Stimulated activated CD8-positive, alpha-beta memory T cell treated with anti-CD3 and anti-CD28 coated beads, Interleukin-12 subunit alpha, Interleukin-12 subunit beta, amount 100 ng/mL, for 24 hours (primary cell): Measurements from ENCODE around the gene KLF2.
"Not testable (repeated sequence)": the region's sequence is repeated elsewhere in the genome, so short reads cannot be mapped to it uniquely, and the experiment has no call there.

Experiments
- DNase-seq: peaks from one replicate; pipeline ENCODE4 v3.0.0-alpha.2; 2020; ENCODE audit errors: extremely low read depth

The KLF2 gene

DNA sequence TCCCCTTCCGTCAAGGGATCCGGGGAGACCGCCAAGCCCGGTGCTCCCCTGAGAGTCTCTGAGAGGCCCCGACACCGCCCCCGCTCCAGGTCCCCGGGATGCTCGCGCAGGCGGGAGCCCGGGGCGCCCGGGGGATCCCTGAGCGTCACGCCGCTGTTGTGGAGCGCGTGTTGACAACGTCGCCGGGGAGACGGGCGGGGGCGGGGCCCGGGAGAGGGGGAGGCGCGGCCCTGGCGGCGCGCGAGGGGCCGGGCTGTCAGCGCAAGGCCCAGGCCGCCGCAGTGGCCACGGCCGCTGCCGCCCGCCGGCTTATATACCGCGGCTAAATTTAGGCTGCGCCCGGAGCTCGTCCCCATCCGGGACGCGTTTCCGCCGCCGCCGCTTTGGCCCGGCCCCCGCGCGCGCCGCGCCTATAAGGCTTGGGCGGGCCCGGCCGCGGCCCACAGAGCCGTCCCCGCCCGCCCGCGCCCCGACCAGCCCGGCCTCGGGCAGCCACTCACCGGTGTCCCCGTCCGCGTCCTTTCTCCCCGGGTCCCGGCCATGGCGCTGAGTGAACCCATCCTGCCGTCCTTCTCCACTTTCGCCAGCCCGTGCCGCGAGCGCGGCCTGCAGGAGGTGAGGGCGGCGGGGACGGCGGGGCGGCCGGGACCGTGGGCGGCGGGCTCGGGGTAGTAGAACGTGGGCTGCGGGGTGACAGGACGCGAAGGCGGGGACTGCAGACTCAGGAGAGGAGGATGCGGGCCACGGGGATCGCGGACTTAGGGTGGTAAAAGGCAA lies at the start of gene KLF2:
Gene KLF2, plus strand, starts transcription at position 443 of the 777 bp plus-strand sequence. Its CDS starts 98 bp downstream, at position 541.
- DNase-seq = peak; percentile 73

- DNase-seq = no peak
Measured at GRCh38 chr19:16280306-16280705, 44.3 kb upstream of the KLF2 start.

GRCh38 chr19:16281743-16282142 lies 42.9 kb upstream of the KLF2 start:
- no peak for DNase-seq

DNA sequence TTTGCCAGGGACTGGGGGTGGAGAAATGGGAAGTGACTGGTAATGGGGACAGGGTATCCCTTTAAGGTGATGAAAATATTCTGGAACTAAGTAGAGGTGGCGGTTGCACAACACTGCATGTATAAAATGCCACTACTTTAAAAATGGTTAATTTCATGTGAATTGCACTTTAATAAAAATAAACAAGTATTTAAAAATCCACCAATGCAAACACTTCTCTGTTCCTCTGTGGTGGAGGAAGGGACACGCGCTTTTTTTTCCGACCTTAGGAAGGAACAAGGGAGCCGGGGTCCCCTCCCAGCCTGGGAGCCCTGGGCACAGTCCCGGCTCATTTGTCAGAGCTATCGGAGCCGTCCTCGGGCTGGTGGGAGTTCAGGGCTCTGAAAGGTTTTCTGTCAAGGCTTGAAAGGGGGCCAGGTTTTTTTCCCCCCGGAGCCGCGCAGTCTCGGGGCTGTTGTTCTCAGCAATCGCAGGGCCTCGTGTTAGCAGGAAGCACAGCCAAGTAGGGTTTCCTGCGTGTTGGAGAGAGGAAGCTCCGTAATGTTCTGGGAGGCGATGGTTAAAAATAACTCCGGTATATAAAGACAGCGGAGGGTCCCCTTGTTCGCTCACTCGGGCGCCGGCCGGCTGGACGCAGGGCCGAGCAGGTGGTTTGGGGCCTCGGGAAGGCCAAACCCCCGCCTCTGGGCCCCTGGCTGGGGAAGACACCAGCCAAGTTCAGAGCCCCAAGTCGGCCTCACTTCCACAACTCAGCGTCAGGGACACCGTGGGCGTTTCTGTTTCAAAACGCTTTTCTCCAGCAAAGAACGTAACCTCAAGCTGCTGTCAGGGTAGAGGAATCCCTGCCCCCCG lies 41.2 kb upstream of the KLF2 start:
- DNase-seq = peak; percentile 58

DNA sequence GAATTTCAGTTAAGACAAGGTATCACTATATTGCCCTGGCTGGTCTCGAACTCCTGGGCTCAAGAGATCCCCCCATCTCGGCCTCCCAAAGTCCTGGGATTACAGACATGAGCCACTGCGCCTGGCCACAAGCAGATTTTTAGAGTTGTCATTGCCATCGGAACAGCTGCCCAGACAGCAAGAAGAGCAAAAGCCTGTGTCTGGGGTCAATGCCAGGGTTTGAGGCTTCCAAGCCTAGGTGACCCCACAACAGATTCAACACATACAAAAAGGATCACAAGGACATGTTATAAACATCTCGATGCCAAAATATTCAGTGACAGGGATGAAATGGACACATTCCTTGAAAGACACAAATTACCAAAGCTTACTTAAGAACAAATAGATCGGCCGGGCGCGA lies 40.1 kb upstream of the KLF2 start:
- no peak for DNase-seq

DNA sequence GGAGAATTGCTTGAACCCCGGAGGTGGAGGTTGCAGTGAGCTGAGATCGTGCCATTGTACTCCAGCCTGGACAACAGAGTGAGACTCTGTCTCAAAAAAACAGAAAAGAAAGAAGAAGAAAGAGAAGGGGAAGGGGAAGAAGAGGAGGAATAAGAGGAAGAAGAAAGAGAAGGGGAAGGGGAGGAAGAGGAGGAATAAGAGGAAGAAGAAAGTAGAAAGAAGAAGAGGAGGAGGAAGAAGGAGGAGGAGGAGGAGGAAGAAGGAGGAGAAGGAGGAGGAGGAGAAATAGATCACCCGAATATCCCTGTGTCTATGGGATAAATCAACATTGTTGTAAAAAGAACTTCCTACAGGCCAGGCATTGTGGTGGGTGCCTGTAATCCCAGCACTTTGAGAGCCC lies 39.5 kb upstream of the KLF2 start:
- not testable (repeated sequence) for DNase-seq

GRCh38 chr19:16285769-16286498 lies 38.7 kb upstream of the KLF2 start:
- DNase-seq = no peak

DNA sequence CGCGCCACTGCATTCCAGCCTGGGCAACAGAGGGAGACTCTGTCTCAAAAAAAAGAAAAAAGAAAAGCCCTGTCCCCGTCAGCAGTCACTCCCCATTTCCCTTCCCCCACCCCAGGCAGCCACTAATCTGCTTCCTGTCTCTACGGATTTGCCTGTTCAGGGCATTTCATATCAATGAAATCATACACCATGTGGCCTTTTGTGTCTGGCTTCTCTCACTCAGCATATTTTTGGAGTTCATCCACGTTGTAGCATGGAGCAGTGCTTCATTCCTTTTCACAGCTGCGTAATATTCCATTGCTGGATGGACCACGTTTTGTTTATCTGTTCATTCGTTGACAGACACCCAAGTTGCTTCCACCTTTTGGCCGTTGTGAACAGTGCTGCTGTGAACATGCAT lies 36.1 kb upstream of the KLF2 start:
- no peak for DNase-seq

DNA sequence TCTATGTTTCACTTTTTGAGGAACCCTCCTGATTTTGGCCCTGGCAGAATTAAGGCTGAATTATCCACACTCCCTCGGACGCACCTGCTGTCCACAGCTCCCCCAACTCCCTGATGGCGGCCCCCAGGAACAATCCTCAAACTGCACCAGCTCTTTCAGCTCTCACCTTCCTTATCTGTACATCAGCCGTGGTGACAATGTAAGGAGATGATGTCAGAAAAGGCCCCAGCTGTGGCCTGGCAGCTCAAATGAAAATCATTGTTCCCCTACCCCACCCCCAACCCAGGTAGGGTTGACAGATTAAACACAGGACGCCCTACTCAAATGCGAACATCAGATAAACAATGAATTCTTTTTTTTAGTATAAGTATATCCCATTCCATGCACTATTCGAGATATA lies 35.0 kb upstream of the KLF2 start:
- DNase-seq = no peak

- no peak for DNase-seq
Measured at GRCh38 chr19:16290692-16291091, 33.9 kb upstream of the KLF2 start.

DNA sequence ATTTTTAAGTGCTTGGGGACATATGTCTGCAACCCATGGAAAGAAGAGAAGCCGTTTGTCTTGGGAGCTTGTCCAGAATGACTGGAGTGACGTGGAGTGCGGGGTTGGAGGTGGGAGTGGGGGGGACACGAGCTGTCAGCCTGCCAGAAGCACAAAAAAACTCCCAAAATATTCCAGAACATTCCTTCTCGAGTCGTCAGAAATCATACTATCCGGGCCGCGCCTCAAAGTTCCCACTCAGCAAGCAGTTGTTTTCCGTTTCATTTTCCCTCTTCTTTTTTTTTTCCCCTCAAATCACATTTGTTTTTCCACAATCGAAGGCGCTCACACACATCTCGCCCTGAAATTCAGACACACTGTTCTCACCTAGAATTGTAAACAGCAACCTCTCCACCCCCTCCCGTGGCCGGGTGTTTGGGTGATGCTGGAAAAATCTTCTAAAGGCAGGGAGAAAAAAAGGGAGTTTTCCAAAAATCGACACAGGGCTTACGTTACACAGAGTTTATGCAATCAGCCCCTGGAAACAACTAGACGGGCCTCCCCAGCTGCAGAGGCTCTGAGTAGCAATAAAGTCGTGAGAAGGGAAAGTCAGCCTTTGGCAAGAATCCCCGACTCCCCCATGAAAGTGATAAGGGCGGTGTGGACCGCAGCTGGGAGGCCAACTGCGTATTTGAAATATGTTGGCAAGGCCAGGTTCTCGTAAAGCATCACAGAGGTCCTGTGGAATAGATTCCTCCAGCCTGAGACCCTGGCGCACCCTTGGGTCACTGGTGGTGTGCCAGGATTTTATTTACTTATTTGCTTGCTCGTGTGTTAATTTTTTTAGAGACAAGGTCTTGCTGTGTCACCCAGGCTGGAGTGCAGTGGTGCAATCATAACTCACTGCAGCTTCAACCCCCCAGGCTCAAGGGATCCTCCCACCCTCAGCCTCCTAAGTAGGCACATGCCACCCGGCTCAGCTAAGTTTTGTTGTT lies 31.2 kb upstream of the KLF2 start:
- DNase-seq = no peak

DNA sequence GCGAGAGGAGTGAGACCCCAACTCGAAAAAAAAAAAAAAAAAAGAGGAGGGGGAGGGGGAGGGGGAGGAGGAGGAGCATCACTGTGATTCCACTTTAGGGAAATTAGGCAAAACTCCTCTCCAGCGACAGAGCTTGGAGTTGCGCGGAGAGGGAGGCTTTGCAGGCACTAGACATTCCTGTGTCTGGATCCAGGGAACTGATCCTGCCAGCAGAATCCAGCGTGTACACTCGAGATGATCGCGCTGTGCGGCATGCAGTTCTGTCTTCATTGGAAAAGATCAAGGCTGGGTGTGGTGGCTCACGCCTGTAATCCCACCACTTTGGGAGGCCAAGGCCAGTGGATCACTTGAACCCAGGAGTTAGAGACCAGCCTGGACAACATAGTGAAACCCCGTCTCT lies 29.6 kb upstream of the KLF2 start:
- no peak for DNase-seq

DNA sequence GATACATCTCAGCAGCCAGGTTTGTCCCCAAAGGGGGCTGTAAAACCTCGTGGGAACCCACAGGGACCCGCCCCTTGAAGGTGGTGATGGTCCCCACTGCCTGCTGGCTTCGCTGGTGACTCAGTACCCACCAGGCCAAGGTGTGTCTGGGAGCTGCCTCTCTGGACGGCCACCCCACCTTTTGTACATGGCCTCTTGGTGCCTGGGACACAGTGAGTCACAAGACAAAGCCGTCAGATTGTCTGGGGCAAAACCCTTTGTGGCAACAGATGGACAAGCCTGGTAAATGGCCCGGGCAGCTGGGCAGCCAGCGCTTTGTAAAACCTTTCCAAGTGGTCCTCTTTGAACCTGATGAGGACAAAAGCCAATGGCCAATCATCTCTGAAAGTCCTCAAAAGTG lies 27.9 kb upstream of the KLF2 start:
- DNase-seq = no peak

- DNase-seq = no peak
Measured at GRCh38 chr19:16297575-16298178, 26.9 kb upstream of the KLF2 start.

DNA sequence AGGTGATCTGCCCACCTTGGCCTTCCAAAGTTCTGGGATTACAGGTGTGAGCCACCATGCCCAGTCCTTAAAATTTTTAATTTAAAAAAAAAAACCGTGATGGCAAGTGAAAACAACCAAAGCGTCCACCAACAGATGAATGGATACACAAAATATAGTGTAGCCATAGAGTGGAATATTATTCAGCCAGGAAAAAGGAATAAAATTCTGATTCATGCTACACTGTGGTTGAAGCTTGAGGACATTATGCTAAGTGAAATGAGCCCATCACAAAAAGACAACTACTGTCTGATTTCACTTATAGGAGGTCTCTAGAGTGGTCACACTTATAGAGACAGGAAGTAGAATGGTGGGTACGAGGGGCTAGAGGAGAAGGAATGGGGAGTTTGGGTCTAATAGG lies 26.3 kb upstream of the KLF2 start:
- no peak for DNase-seq

DNA sequence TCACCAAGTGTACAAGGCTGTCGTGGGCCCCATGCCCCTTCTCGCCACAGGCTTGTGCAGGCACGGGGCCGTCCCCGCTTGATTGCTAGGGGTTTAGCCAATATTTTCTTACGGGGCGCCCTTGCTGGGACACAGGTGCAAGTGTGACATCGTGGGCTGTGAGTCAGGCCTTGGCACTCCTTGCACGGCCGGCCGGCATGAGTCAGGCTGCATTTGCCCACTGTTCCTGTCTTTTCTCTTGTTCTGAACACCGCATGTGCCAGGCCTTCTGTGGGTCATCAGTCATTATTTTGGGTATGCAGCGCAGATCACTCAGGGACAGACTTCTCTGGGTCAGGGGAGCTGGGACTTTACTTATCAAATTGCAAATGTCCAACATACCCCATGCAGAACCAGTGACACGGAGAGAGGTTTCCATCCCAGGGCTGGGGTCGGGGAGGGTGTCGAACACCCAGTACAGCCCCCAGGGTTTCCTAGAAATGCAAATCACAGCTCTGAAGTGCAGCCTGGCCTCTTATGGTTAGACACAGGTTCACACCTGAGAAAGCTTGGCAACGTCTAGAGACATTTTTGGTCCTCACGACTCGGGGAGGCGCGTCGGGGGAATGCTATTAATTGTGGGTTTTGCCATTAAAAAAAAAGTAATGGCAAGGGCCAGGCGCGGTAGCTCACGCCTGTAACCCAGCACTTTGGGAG lies 22.5 kb upstream of the KLF2 start:
- DNase-seq = no peak

- no peak for DNase-seq
Measured at GRCh38 chr19:16303755-16304154, 20.9 kb upstream of the KLF2 start.

- not testable (repeated sequence) for DNase-seq
Measured at GRCh38 chr19:16304511-16304910, 20.1 kb upstream of the KLF2 start.

GRCh38 chr19:16305060-16305459 lies 19.6 kb upstream of the KLF2 start:
- not testable (repeated sequence) for DNase-seq

- no peak for DNase-seq
Measured at GRCh38 chr19:16306728-16307402, 17.8 kb upstream of the KLF2 start.
